ENCODE results near the gene BAZ2B.

BAZ2B gene

DNA sequence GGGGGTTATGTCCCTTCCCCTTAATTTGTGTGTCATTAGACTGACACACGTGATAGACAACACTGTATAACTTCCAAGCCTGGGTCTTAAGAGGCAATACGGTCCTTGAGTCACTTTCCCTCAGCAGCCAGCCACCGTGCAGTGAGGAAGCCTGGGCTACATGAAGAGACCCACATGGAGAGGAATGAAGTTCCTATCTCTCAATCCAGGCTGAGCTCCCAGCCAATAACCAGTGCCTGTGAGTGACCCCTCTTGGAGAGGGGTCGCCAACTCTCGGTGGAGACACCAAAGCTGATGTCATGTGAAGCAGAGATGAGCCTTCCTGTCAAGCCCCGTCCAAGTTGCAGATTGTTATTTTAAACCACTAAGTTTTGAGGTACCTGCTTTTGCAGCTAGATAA is 324.2 kb downstream of the BAZ2B start:
- DNase-seq, result no peak

DNA sequence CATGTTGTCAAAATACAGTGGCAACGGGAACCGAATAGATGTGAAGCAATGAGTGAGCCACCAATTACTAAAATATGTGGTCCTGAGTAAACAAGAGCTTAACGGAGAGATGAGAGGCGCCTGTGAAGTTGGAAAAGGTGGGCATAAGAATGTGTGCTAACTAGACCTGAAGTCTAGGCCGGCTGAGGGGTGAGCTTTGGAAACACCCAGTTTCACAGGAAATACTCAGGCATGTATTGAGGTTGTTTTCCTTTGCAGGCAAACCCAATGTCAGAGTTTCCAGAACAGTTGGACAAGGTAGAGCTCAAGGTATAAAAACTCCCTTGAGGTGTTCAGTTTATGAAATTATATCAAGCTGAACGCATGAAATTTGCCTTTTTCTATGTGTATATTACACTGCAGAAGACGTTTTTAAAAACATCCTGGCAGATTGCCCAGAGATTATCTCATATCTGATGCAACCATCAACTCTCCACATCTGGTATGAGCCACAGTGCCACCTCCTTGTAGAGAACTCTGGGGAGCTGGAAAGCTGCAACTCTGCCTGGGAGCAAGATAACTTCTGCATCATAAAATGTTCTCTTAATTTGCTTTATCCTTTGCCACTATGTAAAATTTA is 325.9 kb downstream of the BAZ2B start:
- DNase-seq, result peak; percentile 24

DNA sequence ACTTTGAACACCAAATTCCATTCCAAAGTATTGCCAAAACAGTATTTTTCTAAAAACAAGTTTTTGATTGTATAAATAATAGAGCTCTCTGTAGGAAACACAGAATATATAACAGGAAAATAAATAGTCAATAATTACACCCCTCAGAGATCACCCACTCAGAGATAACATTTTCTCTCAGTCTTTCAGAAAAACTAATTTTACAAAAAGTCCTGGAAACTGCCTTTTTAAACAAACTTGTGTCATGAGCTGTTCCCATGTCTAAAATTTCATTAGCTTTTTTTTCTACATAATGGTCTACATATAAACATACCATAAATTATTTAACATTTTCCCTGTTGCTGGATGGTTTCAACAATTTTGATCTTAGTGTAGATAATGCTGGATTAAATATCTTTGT is 328.6 kb downstream of the BAZ2B start:
- no peak for DNase-seq

DNA sequence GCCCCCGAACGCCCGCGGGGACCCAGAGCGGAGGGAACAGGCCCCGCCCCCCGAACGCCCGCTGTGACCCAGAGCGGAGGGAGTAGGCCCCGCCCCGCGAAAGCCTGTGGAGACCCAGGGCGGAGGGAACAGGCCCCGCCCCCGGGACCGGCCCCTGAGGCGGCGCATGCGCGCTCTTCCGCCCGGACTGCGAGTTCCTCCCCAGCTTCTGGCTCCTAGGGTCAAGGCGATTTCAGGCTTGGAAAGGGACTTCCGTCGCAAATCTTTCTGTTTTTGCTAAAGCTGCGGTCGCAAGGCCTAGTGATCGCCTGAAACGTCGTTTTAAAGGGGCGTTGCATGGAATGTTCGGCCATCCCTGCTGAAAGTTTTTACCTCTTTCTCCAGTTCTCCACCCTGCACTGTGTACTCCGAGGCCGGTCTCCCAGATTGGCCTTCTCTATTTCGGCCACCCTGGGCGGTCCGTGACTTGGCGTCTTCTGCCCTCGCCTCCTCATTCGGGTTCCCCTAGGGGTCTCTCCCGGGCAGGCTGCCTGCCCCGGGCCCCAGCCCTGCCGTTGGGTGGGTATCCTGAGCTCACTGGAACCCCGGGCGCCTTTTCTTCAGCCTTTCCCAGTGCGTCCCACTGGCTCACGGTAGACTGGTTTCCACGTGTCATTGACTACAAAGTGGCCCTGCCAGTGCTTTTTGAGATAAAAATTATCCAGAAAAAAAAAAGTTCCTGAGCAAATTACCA is 329.5 kb downstream of the BAZ2B start:
- DNase-seq, result peak; percentile 100

DNA sequence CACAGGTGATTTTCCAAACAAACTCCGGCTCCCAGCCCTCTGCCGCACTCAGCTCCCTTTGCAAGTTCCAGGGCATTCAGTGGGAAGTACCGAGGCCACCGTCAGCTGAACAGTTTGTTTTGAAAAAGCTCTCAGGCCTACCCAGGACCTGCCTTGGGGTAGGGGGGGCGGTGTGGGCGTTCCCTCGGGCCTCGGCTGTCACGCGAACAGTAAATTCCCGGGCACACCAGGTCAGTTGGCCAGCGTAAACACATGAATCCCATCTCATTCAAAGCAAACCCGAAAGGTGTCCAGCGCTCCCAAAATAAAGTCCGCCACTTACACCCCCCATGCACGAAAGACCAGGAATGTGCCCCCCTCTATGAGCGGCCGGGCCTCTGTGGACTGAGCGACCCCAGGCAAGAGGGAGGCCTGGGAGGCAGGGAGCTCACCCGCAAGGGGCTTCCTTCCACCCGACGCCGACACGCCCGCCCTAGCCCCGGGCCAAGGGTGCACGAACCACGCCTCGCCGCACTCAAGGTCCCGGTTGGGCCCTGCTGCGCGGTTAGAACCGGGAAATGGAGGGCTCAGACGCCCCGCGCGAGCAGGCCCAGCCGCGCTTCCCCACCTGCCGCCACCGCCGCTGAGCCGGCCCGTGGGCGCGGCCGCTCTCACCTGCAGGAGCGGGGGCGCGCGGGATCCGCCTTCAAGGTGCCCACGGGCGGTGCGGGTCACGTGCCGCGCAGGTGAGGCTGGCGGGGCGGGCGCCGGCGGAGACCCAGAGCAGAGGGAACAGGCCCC is 330.2 kb downstream of the BAZ2B start, which contains the start of gene WDSUB1:
TSS of gene WDSUB1 (minus strand) at position 775 of the 780 bp plus-strand sequence. CDS start 3,634 bp downstream, outside the sequence.
- DNase-seq, result peak; percentile 52

DNA sequence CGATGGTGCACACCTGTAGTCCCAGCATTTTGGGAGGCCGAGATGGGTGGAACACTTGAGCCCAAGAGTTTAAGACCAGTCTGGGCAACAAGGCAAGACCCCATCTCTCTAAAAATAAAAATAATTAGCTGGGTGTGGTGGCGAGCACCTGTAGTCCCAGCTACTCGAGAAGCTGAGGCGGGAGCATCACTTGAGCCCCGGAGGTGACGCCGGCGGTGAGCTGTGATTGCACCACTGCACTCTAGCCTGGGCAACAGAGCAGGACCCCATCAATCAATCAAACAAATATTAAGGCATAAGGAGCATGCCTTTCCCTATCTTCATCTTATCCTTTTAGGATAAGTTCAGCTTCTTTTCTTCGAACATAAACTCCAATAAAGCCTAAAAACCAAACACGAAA is 330.9 kb downstream of the BAZ2B start:
- DNase-seq, result no peak

DNA sequence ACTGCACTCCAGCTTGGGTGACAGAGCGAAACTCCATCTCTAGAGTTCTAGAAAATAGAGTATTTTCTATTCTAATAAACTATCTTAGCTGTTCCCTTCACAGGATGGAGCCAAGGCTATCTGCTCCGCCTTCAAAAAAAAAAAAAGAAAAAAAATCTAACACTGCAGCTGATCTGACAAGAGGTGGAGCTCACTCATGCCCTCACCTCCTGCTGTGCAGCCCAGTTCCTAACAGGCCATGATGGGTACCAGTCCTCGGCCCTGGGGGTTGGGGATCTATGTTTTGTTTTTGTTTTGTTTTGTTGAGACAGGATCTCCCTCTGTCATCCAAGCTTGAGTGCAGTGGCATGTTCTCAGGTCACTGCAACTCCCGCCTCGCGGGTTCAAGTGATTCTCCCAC is 332.8 kb downstream of the BAZ2B start:
- DNase-seq, result no peak

DNA sequence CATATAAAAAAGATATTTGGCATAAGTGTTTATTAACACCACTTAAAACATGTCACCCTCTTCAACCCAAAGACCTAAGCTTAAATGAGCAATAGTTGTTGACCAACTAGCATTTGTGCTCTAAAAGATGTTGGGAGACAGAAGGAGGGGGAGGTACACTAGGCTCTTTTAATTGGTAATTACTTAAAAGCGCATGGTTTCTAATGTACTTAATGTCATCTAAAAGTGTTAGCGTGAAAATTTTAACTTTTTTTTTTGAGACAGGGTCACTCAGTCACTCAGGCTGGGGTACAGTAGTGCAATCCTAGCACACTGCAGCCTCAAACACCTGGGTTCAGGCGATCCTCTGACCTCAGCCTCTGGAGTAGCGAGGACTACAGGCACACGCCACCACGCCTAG is 335.3 kb downstream of the BAZ2B start:
- no peak for DNase-seq

DNA sequence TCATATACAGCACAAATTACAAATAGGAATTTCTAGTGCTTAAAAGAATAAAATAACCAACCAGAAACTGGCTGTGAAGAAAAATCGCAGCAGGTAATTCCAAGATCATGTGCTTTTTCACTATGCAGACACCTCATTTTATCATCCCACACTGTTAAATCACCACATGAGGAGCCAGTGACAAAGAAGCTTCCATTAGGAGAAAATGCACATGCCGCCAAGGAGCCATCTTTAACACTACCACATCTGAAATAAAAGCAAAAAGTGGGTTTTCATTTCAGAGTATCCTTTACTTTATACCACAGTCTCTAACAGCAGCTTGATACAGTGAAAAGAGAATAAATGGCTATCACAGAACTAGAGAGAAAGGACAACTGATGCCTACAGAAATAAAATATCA is 336.6 kb downstream of the BAZ2B start:
- DNase-seq, result no peak

DNA sequence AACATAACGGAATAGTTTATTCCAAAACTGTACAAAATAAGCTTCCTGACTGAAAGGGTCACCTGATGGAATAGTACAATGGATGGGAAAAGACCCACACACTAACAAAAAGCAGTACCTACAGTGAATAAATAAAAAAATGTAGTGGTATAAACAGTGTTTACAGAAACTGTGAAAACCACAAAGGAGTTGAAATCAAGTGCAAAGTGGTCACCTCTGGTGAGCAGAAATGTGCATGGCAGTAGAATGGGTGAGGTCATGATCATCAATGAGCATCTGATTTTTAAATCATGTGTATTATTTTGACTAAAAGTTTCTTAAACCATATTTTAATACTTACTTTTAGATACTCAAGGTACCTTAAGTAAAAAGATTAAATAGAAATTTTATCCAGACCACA is 341.2 kb downstream of the BAZ2B start:
- no peak for DNase-seq

DNA sequence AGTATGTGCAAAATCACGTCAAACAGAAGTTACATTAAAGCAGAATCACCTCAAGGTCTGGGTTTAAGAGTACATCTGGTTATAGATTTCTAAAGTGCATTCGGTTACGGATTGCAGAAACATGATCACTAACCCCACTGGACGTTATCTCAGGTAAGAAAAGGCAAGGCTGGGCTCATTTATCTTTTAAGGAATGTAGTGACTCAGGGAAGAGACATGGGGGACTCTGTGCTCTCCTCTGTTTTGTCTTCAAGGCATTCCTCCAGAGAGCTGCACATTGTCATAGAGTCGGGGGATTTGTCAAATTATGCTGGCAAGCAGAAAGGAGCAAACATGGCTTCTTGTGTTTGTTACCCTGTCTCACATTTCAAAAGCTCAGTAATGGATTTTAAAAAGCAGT is 344.2 kb downstream of the BAZ2B start:
- DNase-seq, result no peak

DNA sequence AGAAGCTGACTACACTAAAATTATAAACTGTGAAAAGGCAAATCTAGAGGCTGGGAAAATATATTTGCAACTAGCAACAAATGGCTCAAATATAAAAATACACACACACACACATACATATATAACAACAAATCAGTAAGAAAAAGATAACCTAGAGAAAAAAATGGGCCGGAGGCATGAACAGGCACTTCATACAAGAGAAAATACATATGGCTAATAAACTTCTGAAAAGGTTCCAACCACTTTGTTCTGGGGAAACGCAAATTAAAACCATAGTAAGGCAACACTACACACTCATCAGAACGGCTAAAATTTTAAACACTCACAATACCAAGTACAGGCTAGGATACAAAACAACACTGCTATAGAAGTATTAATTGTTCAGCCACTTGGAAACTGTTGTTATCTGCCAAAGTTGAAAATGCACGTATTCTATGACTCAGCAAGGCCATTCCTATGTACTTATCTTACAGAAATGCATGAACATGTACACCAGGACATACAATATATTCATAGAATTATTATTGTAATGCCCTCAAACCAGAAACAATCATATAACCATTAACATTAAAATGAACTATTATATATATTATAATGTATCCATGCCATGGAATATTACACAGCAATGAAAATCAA is 345.5 kb downstream of the BAZ2B start:
- no peak for DNase-seq

Data from CD4-positive, alpha-beta T cell treated with Interleukin-17A for 4 hours (primary cell).